Islet of Langerhans (tissue), 1 donor: ENCODE results near the gene ESPL1.

Source experiments
- FAIRE-seq: peaks from one replicate; lab custom pipeline; 2011; peaks lifted over from hg19 to GRCh38; lab: Jason Lieb, UNC

The ESPL1 gene

GRCh38 chr12:53231921-53232645 is 36.0 kb upstream of the ESPL1 start, which contains the start of gene RARG:
TSS of gene RARG (minus strand) at chr12:53232209. CDS start at chr12:53227545, 4,664 bp downstream.
- no peak for FAIRE-seq

GRCh38 chr12:53232646-53233461 is 35.2 kb upstream of the ESPL1 start:
- no peak for FAIRE-seq

- no peak for FAIRE-seq
These were observed 34.4 kb upstream of the ESPL1 start for GRCh38 chr12:53233671-53234121.

- FAIRE-seq, result no peak
These were observed 33.7 kb upstream of the ESPL1 start for GRCh38 chr12:53234271-53234914.

- no peak for FAIRE-seq
These were observed 32.9 kb upstream of the ESPL1 start for GRCh38 chr12:53235164-53235563.

- no peak for FAIRE-seq
These were observed 32.2 kb upstream of the ESPL1 start for GRCh38 chr12:53235742-53236442.

GRCh38 chr12:53236443-53237111 is 31.5 kb upstream of the ESPL1 start:
- FAIRE-seq, result no peak

- no peak for FAIRE-seq
These were observed 28.3 kb upstream of the ESPL1 start for GRCh38 chr12:53239643-53240258.

- no peak for FAIRE-seq
These were observed 26.3 kb upstream of the ESPL1 start for GRCh38 chr12:53241623-53242412.

- FAIRE-seq, result no peak
These were observed 23.8 kb upstream of the ESPL1 start for GRCh38 chr12:53244337-53244736.

GRCh38 chr12:53245286-53245685 is 22.8 kb upstream of the ESPL1 start:
- FAIRE-seq, result no peak

GRCh38 chr12:53251477-53252348 is 16.4 kb upstream of the ESPL1 start:
- FAIRE-seq, result no peak

- FAIRE-seq, result no peak
These were observed 15.7 kb upstream of the ESPL1 start for GRCh38 chr12:53252349-53252916.

GRCh38 chr12:53253298-53253697 is 14.8 kb upstream of the ESPL1 start:
- FAIRE-seq, result no peak

- FAIRE-seq, result no peak
These were observed 13.1 kb upstream of the ESPL1 start for GRCh38 chr12:53254816-53255545.

GRCh38 chr12:53255996-53256395 is 12.1 kb upstream of the ESPL1 start:
- FAIRE-seq, result no peak

- FAIRE-seq, result no peak
These were observed 9.3 kb upstream of the ESPL1 start for GRCh38 chr12:53258541-53259539.
